Erythroblast (primary cell): Measurements from ENCODE around the gene SLC35G1.

Source experiments
- GATA1 ChIP-seq: IDR thresholded peaks from 2 replicates; pipeline ENCODE4 v1.6.1; 2011; ENCODE audit warnings: low read depth, mild to moderate bottlenecking, control low read depth, low read length, moderate library complexity
- POLR2A ChIP-seq: IDR thresholded peaks from 2 replicates; pipeline ENCODE4 v1.6.1; 2011; ENCODE audit warnings: mild to moderate bottlenecking, low read length

GRCh38 chr10:93872375-93873158, 21.2 kb upstream of the SLC35G1 start:
- TF ChIP-seq POLR2A (no peak), GATA1 (no peak)
